H1 (cell line): ENCODE data around the gene CCDC88C.

ENCODE experiments used
- CHD2 ChIP-seq: IDR thresholded peaks from 2 replicates; pipeline ENCODE4 v1.6.1; 2012; ENCODE audit warnings: low read length, improper control_type of control experiment
- CTBP2 ChIP-seq: IDR thresholded peaks from 2 replicates; pipeline ENCODE4 v1.7.0; 2011; ENCODE audit warnings: borderline replicate concordance, mild to moderate bottlenecking, moderate library complexity, mixed read lengths, low read length; ENCODE audit not compliant: insufficient read depth, insufficient read length
- POLR2A ChIP-seq, 2 experiments: IDR thresholded peaks; 1 replicate in 1 of 2; 2 replicates in 1 of 2; pipeline ENCODE4 v1.6.1; 2011; ENCODE audit warnings: low read depth in 2 of 2, low read length in 2 of 2, mild to moderate bottlenecking in 2 of 2; ENCODE audit errors: control extremely low read depth in 1 of 2
- SIN3A ChIP-seq, 2 experiments: IDR thresholded peaks in 1 of 2; conservative IDR thresholded peaks in 1 of 2; 2 replicates each; pipeline ENCODE4 v1.6.1; 2011 to 2012; ENCODE audit warnings: low read length in 2 of 2, improper control_type of control experiment in 1 of 2, low read depth in 1 of 2, mild to moderate bottlenecking in 1 of 2
- TAF7 ChIP-seq: optimal IDR thresholded peaks from 2 replicates; pipeline ENCODE3; 2011; ENCODE audit warnings: low read depth, mild to moderate bottlenecking, inconsistent platforms, low read length, moderate library complexity, borderline replicate concordance
- TCF12 ChIP-seq: IDR thresholded peaks from 2 replicates; pipeline ENCODE4 v1.6.1; 2011; ENCODE audit warnings: low read depth, mild to moderate bottlenecking, low read length
- TF ChIP-seq, protein P1 (sequence below), 3 experiments: IDR thresholded peaks; 1 replicate in 2 of 3; 2 replicates in 1 of 3; pipeline versions ENCODE4 v1.5.1 to v1.6.1; 2011; ENCODE audit warnings: low read length in 3 of 3, mild to moderate bottlenecking in 3 of 3, inconsistent platforms in 2 of 3, low read depth in 1 of 3, moderate library complexity in 1 of 3; ENCODE audit not compliant: insufficient read depth in 1 of 3; ENCODE audit errors: control extremely low read depth in 1 of 3
- TF ChIP-seq, protein P2 (sequence below): IDR thresholded peaks from 2 replicates; pipeline ENCODE4 v1.6.1; 2012; ENCODE audit warnings: inconsistent platforms

DNA sequence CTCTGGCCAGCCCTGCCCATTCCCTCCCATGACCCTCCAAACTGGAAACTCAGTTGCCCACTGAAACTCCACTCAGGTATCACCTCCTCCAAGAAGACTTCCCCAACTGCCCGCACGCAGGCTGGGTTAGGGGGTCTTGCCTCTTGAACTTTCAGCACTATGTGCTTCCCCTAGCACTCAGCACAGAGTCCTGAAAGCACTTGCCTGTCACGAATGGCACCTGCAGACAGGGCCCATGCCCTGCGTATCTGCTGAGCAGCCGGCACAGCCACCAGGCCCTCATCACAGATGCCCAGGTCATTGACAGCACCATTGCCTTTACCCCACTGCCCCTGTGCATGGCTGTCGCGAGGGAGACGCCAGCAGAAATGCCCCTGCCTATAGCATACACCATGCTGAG is 11.2 kb downstream of the CCDC88C start:
- TF ChIP-seq, protein P1, sequence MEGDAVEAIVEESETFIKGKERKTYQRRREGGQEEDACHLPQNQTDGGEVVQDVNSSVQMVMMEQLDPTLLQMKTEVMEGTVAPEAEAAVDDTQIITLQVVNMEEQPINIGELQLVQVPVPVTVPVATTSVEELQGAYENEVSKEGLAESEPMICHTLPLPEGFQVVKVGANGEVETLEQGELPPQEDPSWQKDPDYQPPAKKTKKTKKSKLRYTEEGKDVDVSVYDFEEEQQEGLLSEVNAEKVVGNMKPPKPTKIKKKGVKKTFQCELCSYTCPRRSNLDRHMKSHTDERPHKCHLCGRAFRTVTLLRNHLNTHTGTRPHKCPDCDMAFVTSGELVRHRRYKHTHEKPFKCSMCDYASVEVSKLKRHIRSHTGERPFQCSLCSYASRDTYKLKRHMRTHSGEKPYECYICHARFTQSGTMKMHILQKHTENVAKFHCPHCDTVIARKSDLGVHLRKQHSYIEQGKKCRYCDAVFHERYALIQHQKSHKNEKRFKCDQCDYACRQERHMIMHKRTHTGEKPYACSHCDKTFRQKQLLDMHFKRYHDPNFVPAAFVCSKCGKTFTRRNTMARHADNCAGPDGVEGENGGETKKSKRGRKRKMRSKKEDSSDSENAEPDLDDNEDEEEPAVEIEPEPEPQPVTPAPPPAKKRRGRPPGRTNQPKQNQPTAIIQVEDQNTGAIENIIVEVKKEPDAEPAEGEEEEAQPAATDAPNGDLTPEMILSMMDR (IDR thresholded peaks at IDR 0.05; ENCODE audit: control extremely low read depth in 1 of 3, insufficient read depth in 1 of 3, low read depth in 1 of 3, low read length in 3 of 3) = no peak
- no peak for TF ChIP-seq SIN3A (conservative IDR thresholded peaks at IDR 0.05 in 1 of 2, IDR thresholded peaks at IDR 0.05 in 1 of 2; ENCODE audit: low read depth in 1 of 2, low read length in 2 of 2)
- TF ChIP-seq CHD2 = no peak
- TF ChIP-seq POLR2A (IDR thresholded peaks at IDR 0.05; ENCODE audit: control extremely low read depth in 1 of 2, low read depth in 2 of 2, low read length in 2 of 2) = no peak
- no peak for TF ChIP-seq CTBP2
- TF ChIP-seq TCF12 = no peak
- no peak for TF ChIP-seq TAF7
- TF ChIP-seq, protein P2, sequence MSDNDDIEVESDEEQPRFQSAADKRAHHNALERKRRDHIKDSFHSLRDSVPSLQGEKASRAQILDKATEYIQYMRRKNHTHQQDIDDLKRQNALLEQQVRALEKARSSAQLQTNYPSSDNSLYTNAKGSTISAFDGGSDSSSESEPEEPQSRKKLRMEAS = no peak
